H1 (cell line): Measurements from ENCODE around the gene KCNG3. TPM values are rescaled to one million over a fixed set of nuclear protein-coding genes. Genes with fewer than 3 reads are reported as not detected.
A peak's percentile ranks its signal among the peaks of the same experiment; 100 is the strongest.

Experiments used
- CTCF ChIA-PET: fragments of 300-600 bp; sonication (Branson Sonifier 250); formaldehyde crosslinking; loops from one replicate; lab custom pipeline; 2021; ENCODE audit not compliant: partially characterized antibody; lab: Charles Lee
- POLR2A ChIA-PET: fragments of 300-600 bp; sonication (Branson Sonifier 250); formaldehyde crosslinking; loops from one replicate; lab custom pipeline; 2021; ENCODE audit warnings: inconsistent platforms; ENCODE audit not compliant: partially characterized antibody; lab: Charles Lee
- DNase-seq, 2 experiments: peaks; one replicate each; pipeline versions ENCODE4 v3.0.0 to v3.0.0-alpha.2; 2010 to 2022; ENCODE audit warnings: low spot score in 2 of 2, low read depth in 1 of 2, mixed read lengths in 1 of 2
- FAIRE-seq: peaks from 2 replicates; lab custom pipeline; 2011; peaks lifted over from hg19 to GRCh38; lab: Jason Lieb, UNC
- H2AFZ ChIP-seq: 2 replicates; pipeline ENCODE4 v1.8.1; 2012; ENCODE audit warnings: low read length, inconsistent platforms
- H2AK5ac ChIP-seq: 2 replicates; pipeline ENCODE4 v1.6.1; 2013; ENCODE audit warnings: low read depth, low read length
- H2BK120ac ChIP-seq: replicated peaks from 2 replicates; pipeline ENCODE3; 2013; ENCODE audit warnings: low read depth, low read length, inconsistent platforms
- H2BK12ac ChIP-seq: 2 replicates; pipeline ENCODE4 v1.6.1; 2013; ENCODE audit warnings: low read depth, low read length
- H2BK15ac ChIP-seq: 2 replicates; pipeline ENCODE4 v1.6.1; 2013; ENCODE audit warnings: low read length
- H2BK20ac ChIP-seq: 2 replicates; pipeline ENCODE4 v1.6.1; 2013; ENCODE audit warnings: low read length
- H2BK5ac ChIP-seq: 2 replicates; pipeline ENCODE4 v1.6.1; 2013; ENCODE audit warnings: low read depth, low read length
- H3K14ac ChIP-seq: 2 replicates; pipeline ENCODE4 v1.6.1; 2013; ENCODE audit warnings: inconsistent platforms; ENCODE audit not compliant: insufficient read length
- H3K18ac ChIP-seq: 2 replicates; pipeline ENCODE4 v1.6.1; 2013; ENCODE audit warnings: low read length; ENCODE audit errors: extremely low read depth
- H3K23ac ChIP-seq: 2 replicates; pipeline ENCODE4 v1.6.1; 2013; ENCODE audit warnings: inconsistent platforms; ENCODE audit not compliant: insufficient read length
- H3K23me2 ChIP-seq: 2 replicates; pipeline ENCODE4 v1.6.1; 2013; ENCODE audit warnings: low read depth, low read length
- H3K27ac ChIP-seq: 2 replicates; pipeline ENCODE4 v1.6.1; 2011; ENCODE audit warnings: low read depth, low read length, inconsistent platforms
- H3K27me3 ChIP-seq, 4 experiments: replicated peaks in 1 of 4; 1 replicate in 1 of 4; 2 replicates in 3 of 4; pipeline versions ENCODE4 v1.6.1 to v1.8.1; 2011 to 2013; ENCODE audit warnings: low read length in 3 of 4, mild to moderate bottlenecking in 3 of 4, inconsistent platforms in 2 of 4, mixed read lengths in 2 of 4, moderate library complexity in 1 of 4; ENCODE audit not compliant: control insufficient read depth in 3 of 4, insufficient read depth in 3 of 4; ENCODE audit errors: extremely low read depth in 1 of 4
- H3K36me3 ChIP-seq, 4 experiments: 2 replicates each; pipeline versions ENCODE4 v1.6.1 to v1.8.1; 2011 to 2013; ENCODE audit warnings: mild to moderate bottlenecking in 4 of 4, low read length in 3 of 4, moderate library complexity in 2 of 4, control low read depth in 1 of 4, inconsistent platforms in 1 of 4; ENCODE audit not compliant: insufficient read depth in 4 of 4, control insufficient read depth in 2 of 4
- H3K4ac ChIP-seq: replicated peaks from 2 replicates; pipeline ENCODE3; 2013; ENCODE audit warnings: low read length, low read depth, mixed read lengths, inconsistent platforms; ENCODE audit not compliant: insufficient read length
- H3K4me1 ChIP-seq, 4 experiments: replicated peaks in 1 of 4; 1 replicate in 1 of 4; 2 replicates in 3 of 4; pipeline versions ENCODE4 v1.6.1 to v1.8.1; 2011 to 2013; ENCODE audit warnings: low read length in 3 of 4, inconsistent platforms in 2 of 4, mixed read lengths in 1 of 4; ENCODE audit not compliant: insufficient read depth in 4 of 4, control insufficient read depth in 3 of 4
- H3K4me2 ChIP-seq, 2 experiments: 2 replicates each; pipeline versions ENCODE4 v1.6.1 to v1.8.1; 2011 to 2013; ENCODE audit warnings: low read depth in 2 of 2, low read length in 2 of 2, control low read depth in 1 of 2, inconsistent platforms in 1 of 2, mild to moderate bottlenecking in 1 of 2; ENCODE audit not compliant: insufficient read depth in 1 of 2
- H3K4me3 ChIP-seq, 4 experiments: fragments of 200-600, 300-600 bp in 1 of 4; sonication (generic), shearing (Covaris generic), sonication (Bioruptor Twin) in 1 of 4; 2 replicates each; pipeline versions ENCODE4 v1.5.1 to v1.8.1; 2011 to 2016; ENCODE audit warnings: low read length in 4 of 4, low read depth in 3 of 4, control low read depth in 2 of 4, inconsistent platforms in 2 of 4, mild to moderate bottlenecking in 2 of 4, mixed read lengths in 1 of 4, moderate library complexity in 1 of 4; ENCODE audit not compliant: insufficient read depth in 2 of 4; ENCODE audit errors: extremely low read depth in 1 of 4
- H3K56ac ChIP-seq: replicated peaks from 2 replicates; pipeline ENCODE3; 2013; ENCODE audit warnings: low read depth, mild to moderate bottlenecking, mixed read lengths, low read length, inconsistent platforms; ENCODE audit not compliant: insufficient read length
- H3K79me1 ChIP-seq: 2 replicates; pipeline ENCODE4 v1.6.1; 2013; ENCODE audit warnings: low read depth, low read length, control low read depth
- H3K79me2 ChIP-seq, 2 experiments: 2 replicates each; pipeline versions ENCODE4 v1.6.1 to v1.8.1; 2012 to 2013; ENCODE audit warnings: low read length in 2 of 2, mild to moderate bottlenecking in 2 of 2, inconsistent platforms in 1 of 2; ENCODE audit not compliant: insufficient read depth in 2 of 2, control insufficient read depth in 1 of 2
- H3K9ac ChIP-seq, 4 experiments: replicated peaks in 1 of 4; 1 replicate in 1 of 4; 2 replicates in 3 of 4; pipeline versions ENCODE4 v1.6.1 to v1.8.1; 2011 to 2013; ENCODE audit warnings: low read depth in 3 of 4, low read length in 3 of 4, control low read depth in 2 of 4, mild to moderate bottlenecking in 2 of 4, moderate library complexity in 2 of 4, inconsistent platforms in 1 of 4; ENCODE audit errors: extremely low read depth in 1 of 4
- H3K9me3 ChIP-seq, 2 experiments: 2 replicates each; pipeline versions ENCODE4 v1.6.1 to v1.8.1; 2012 to 2013; ENCODE audit warnings: mild to moderate bottlenecking in 2 of 2, moderate library complexity in 2 of 2, control low read depth in 1 of 2, inconsistent platforms in 1 of 2, low read depth in 1 of 2, low read length in 1 of 2, mixed read lengths in 1 of 2; ENCODE audit not compliant: insufficient read depth in 2 of 2
- H4K20me1 ChIP-seq, 2 experiments: replicated peaks in 1 of 2; 2 replicates each; pipeline versions ENCODE3 to v1.8.1; 2011 to 2013; ENCODE audit warnings: inconsistent platforms in 2 of 2, low read length in 2 of 2, mild to moderate bottlenecking in 1 of 2; ENCODE audit not compliant: insufficient read depth in 2 of 2, control insufficient read depth in 1 of 2
- H4K5ac ChIP-seq: 2 replicates; pipeline ENCODE4 v1.6.1; 2013; ENCODE audit warnings: low read length, low read depth, mixed read lengths, inconsistent platforms; ENCODE audit not compliant: insufficient read length
- H4K8ac ChIP-seq: 2 replicates; pipeline ENCODE4 v1.8.0; 2013; ENCODE audit warnings: mild to moderate bottlenecking, moderate library complexity, low read length, inconsistent platforms; ENCODE audit not compliant: insufficient read depth; ENCODE audit errors: extremely low read depth
- H4K91ac ChIP-seq: replicated peaks from 2 replicates; pipeline ENCODE3; 2013; ENCODE audit warnings: low read length, mixed read lengths, inconsistent platforms; ENCODE audit not compliant: insufficient read length
- BACH1 ChIP-seq: IDR thresholded peaks from 2 replicates; pipeline ENCODE4 v1.6.1; 2012; ENCODE audit warnings: low read length, improper control_type of control experiment
- CBX5 ChIP-seq: fragments of 300-800, 300-1000 bp; sonication (generic); IDR thresholded peaks from 2 replicates; pipeline ENCODE4 v1.7.1; 2016; ENCODE audit warnings: antibody characterized with exemption, low read length, low read depth
- CREB1 ChIP-seq: IDR thresholded peaks from 2 replicates; pipeline ENCODE4 v1.6.1; 2012; ENCODE audit warnings: inconsistent platforms
- EGR1 ChIP-seq: IDR thresholded peaks from 2 replicates; pipeline ENCODE4 v1.6.1; 2011; ENCODE audit warnings: low read depth, low read length, borderline replicate concordance
- FOSL1 ChIP-seq: IDR thresholded peaks from 2 replicates; pipeline ENCODE4 v1.6.1; 2011; ENCODE audit warnings: mild to moderate bottlenecking, low read depth, low read length, moderate library complexity; ENCODE audit not compliant: insufficient read depth
- POLR2A ChIP-seq, 2 experiments: IDR thresholded peaks; 1 replicate in 1 of 2; 2 replicates in 1 of 2; pipeline ENCODE4 v1.6.1; 2011; ENCODE audit warnings: low read depth in 2 of 2, low read length in 2 of 2, mild to moderate bottlenecking in 2 of 2; ENCODE audit errors: control extremely low read depth in 1 of 2
- POLR2AphosphoS5 ChIP-seq: IDR thresholded peaks from 2 replicates; pipeline ENCODE4 v1.6.1; 2011; ENCODE audit warnings: low read depth, low read length
- RAD21 ChIP-seq, 2 experiments: IDR thresholded peaks in 1 of 2; conservative IDR thresholded peaks in 1 of 2; 2 replicates each; pipeline ENCODE4 v1.6.1; 2011; ENCODE audit warnings: low read depth in 2 of 2, low read length in 2 of 2, improper control_type of control experiment in 1 of 2, inconsistent platforms in 1 of 2, mild to moderate bottlenecking in 1 of 2, moderate library complexity in 1 of 2
- RNF2 ChIP-seq: fragments of 200-900, 300-1000 bp; sonication (generic); IDR thresholded peaks from 2 replicates; pipeline ENCODE4 v1.7.1; 2016; ENCODE audit warnings: borderline replicate concordance, low read depth, mild to moderate bottlenecking, antibody characterized with exemption, low read length; ENCODE audit not compliant: poor library complexity, severe bottlenecking; ENCODE audit errors: missing control alignments
- WGBS, 2 experiments: shearing (Covaris generic) in 1 of 2; methylation state at CpG; one replicate each; pipeline versions ENCODE4 v1.1.6 to v1.1.7; 2013 to 2015; ENCODE audit warnings: low lambda C conversion rate in 2 of 2, mixed read lengths in 2 of 2, inconsistent platforms in 1 of 2, low coverage in 1 of 2, missing lambda C conversion rate in 1 of 2; ENCODE audit not compliant: insufficient replicate concordance in 2 of 2, insufficient coverage in 1 of 2, insufficient read length in 1 of 2; ENCODE audit errors: extremely low coverage in 1 of 2, missing lambda C conversion rate in 1 of 2; 5-methylcytosine and 5-hydroxymethylcytosine counted together
- polyA plus RNA-seq, 7 experiments: library from polyadenylated mRNA; depleted of rRNA in 3 of 7; stranded (reverse) in 5 of 7; unstranded in 2 of 7; fragments of >200 nt in 5 of 7; fragments of 200-250 nt in 2 of 7; gene quantifications; 1 replicate in 5 of 7; 2 replicates in 1 of 7; 4 replicates in 1 of 7; pipeline versions ENCODE4 v1.2.1 to v1.2.3, GENCODE V29; 2011 to 2013; ENCODE audit warnings: missing spikeins in 2 of 7, mixed read lengths in 2 of 7
- total RNA-seq: library from RNA; stranded (reverse); fragmentation: NEBNext Ultra II Directional; extraction: Animal tissue kit (Norgen Biotek cat#: 25700); gene quantifications from 2 replicates; pipeline ENCODE4 v1.2.1, GENCODE V29; 2021

The KCNG3 gene
- total and polyA plus RNA-seq, 2 of the 8 experiments (the other 6 are each of a cell fraction or from before 2014, with no cell fraction given) = 8.1 to 21.3 TPM

DNA sequence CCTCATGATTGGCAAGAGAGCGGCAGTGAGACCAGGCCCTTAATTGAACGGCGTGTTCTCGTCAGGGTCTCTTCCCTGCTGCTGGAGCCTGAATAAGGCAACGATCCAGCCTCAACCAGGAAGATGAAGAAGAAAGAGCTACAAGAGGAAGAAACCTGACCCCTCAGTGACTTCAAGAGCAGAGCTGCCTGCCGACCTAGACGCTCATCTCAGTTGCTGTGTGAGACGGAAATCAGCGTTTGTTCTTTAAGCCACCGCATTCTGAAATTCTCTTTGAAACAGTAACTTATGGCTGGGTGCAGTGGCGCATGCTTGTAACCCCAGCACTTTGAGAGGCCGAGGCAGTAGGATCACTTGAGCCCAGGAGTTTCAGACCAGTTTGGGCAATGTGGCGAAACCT lies 29.6 kb upstream of the KCNG3 start:
- Histone ChIP-seq H3K27me3 (no peaks in the 10 kb centered on the region), H4K91ac (peak overlapping the region; percentile 14), H4K8ac (0 out of 2 replicates have a peak overlapping the region, but pooled peaks have one; percentile 18), H2BK5ac (peak overlapping the region; percentile 16; the same call in 1 of the 2 replicates), H3K4ac (no peak overlapping the region), H3K79me2 (no peaks in the 10 kb centered on the region), H3K36me3 (no peaks in the 10 kb centered on the region), H3K9me3 (no peaks in the 10 kb centered on the region), H3K4me2 (peak overlapping the region in 1 of 2 experiments; percentile 25; a peak in 2 of 4 replicates), H3K9ac (no peak overlapping the region; a peak in 1 of 7 replicates), H3K23ac (no peak overlapping the region), H3K4me1 (peaks cover 0 to 7% (median 5%) of the 10 kb centered on the region in 4 experiments; a peak in 5 of 7 replicates), H2BK120ac (no peak overlapping the region), H2BK12ac (peak overlapping the region; percentile 52; the same call in 1 of the 2 replicates), H3K79me1 (no peaks in the 10 kb centered on the region; the same call in 1 of the 2 replicates), H2BK20ac (no peak overlapping the region), H2AFZ (no peak overlapping the region), H4K5ac (peak overlapping the region; percentile 23), H3K18ac (0 out of 2 replicates have a peak overlapping the region, but pooled peaks have one; percentile 39), H3K4me3 (no peak overlapping the region), H3K23me2 (no peaks in the 10 kb centered on the region; the same call in 1 of the 2 replicates), H2BK15ac (peak overlapping the region; percentile 34; the same call in 1 of the 2 replicates), H2AK5ac (0 out of 2 replicates have a peak overlapping the region, but pooled peaks have one; percentile 32), H3K27ac (no peak overlapping the region), H3K56ac (no peak overlapping the region), H3K14ac (no peak overlapping the region), H4K20me1 (no peaks in the 10 kb centered on the region)
- 77% methylated on average over 13 of the region's 13 CpGs; no CpG with 5 or more reads in 1 of the 2 experiments for WGBS, 2 experiments
- DNase-seq (no peak), FAIRE-seq (peak; percentile 80)
- TF ChIP-seq POLR2A (IDR thresholded peaks at IDR 0.05; ENCODE audit: control extremely low read depth in 1 of 2, low read depth in 2 of 2, low read length in 2 of 2) = no peak
- TF ChIP-seq POLR2AphosphoS5 = no peak
- TF ChIP-seq EGR1 = no peak
- no peak for TF ChIP-seq FOSL1
- TF ChIP-seq CBX5 = no peak
- TF ChIP-seq CREB1 = no peak
- TF ChIP-seq RNF2 = no peak
- TF ChIP-seq BACH1 = no peak
- TF ChIP-seq RAD21 (IDR thresholded peaks at IDR 0.05 in 1 of 2, conservative IDR thresholded peaks at IDR 0.05 in 1 of 2; ENCODE audit: low read depth in 2 of 2, low read length in 2 of 2) = no peak
- ChIA-PET CTCF (interaction anchor here (0.7 to 3.0 kb wide), 6 partner anchors 9 to 130 kb away, joined by 3 to 24 read pairs (median 3); no protein-coding TSS in a partner anchor), POLR2A (interaction anchor here (2.1 kb wide), 1 partner anchor 22 kb away, joined by 8 read pairs; no protein-coding TSS in a partner anchor)
